ENCODE data around the gene ZNF148. TPM values are rescaled to one million over a fixed set of nuclear protein-coding genes. Genes with fewer than 3 reads are reported as not detected.

The ZNF148 gene
- total RNA-seq, 1 experiment from 2014 or later, result 24.8 TPM

- Mint-ChIP-seq H3K27me3 (ENCODE audit: low read depth) (no peaks in the 10 kb centered on the region), H3K27ac (no peak overlapping the region), H3K4me3 (no peak overlapping the region), H3K36me3 (ENCODE audit: insufficient read depth in 1 of 3, low read depth in 3 of 3) (no peaks in the 10 kb centered on the region), H3K4me1 (no peaks in the 10 kb centered on the region), H3K9me3 (no peaks in the 10 kb centered on the region)
- Histone ChIP-seq H3K18ac (ENCODE audit: insufficient read length, low read depth, low read length) (no peak overlapping the region), H3K14ac (ENCODE audit: insufficient read depth, low read length) (no peak overlapping the region), H3K9ac (ENCODE audit: extremely low read depth, insufficient read length, low read length) (no peak overlapping the region), H3K27ac (ENCODE audit: insufficient read length, low read depth, low read length) (no peak overlapping the region), H2BK20ac (ENCODE audit: low read depth, low read length, poor library complexity, severe bottlenecking) (no peak overlapping the region), H4K20me1 (ENCODE audit: control insufficient read depth, insufficient read depth, insufficient read length) (no peaks in the 10 kb centered on the region), H3T11ph (ENCODE audit: low read length) (no peak overlapping the region), H3K4ac (ENCODE audit: low read depth, low read length) (no peak overlapping the region), H3K56ac (ENCODE audit: insufficient read length, low read depth, low read length) (no peak overlapping the region), H3K23me2 (ENCODE audit: insufficient read length, low read depth, low read length, poor library complexity, severe bottlenecking) (no peaks in the 10 kb centered on the region), H2BK12ac (ENCODE audit: insufficient read length, low read depth, low read length) (no peak overlapping the region), H3K79me2 (ENCODE audit: insufficient read depth, low read length) (no peaks in the 10 kb centered on the region), H2BK120ac (ENCODE audit: low read depth, low read length, poor library complexity, severe bottlenecking) (no peak overlapping the region), H3K9me3 (ENCODE audit: control insufficient read depth, low read depth, low read length) (no peaks in the 10 kb centered on the region), H2BK5ac (ENCODE audit: insufficient read length, low read length) (no peak overlapping the region), H2AFZ (ENCODE audit: low read length) (no peak overlapping the region), H3K4me1 (ENCODE audit: insufficient read depth, low read length) (no peaks in the 10 kb centered on the region), H2BK15ac (ENCODE audit: low read depth, low read length) (no peak overlapping the region), H3K79me1 (ENCODE audit: insufficient read depth, low read depth, low read length, poor library complexity, severe bottlenecking) (no peaks in the 10 kb centered on the region), H3K4me2 (ENCODE audit: insufficient read depth, insufficient read length, low read length) (no peak overlapping the region), H4K5ac (ENCODE audit: insufficient read length, low read depth, low read length) (no peak overlapping the region), H3K27me3 (ENCODE audit: insufficient read depth, low read length) (no peaks in the 10 kb centered on the region), H3K23ac (ENCODE audit: insufficient read length, low read depth, low read length) (no peak overlapping the region), H4K91ac (ENCODE audit: insufficient read length, low read depth, low read length) (no peak overlapping the region), H4K8ac (replicated peaks; ENCODE audit: insufficient read length, low read depth, low read length) (no peak overlapping the region), H2AK5ac (ENCODE audit: insufficient read length, low read length) (no peak overlapping the region)
- TF ChIP-seq, protein P1, sequence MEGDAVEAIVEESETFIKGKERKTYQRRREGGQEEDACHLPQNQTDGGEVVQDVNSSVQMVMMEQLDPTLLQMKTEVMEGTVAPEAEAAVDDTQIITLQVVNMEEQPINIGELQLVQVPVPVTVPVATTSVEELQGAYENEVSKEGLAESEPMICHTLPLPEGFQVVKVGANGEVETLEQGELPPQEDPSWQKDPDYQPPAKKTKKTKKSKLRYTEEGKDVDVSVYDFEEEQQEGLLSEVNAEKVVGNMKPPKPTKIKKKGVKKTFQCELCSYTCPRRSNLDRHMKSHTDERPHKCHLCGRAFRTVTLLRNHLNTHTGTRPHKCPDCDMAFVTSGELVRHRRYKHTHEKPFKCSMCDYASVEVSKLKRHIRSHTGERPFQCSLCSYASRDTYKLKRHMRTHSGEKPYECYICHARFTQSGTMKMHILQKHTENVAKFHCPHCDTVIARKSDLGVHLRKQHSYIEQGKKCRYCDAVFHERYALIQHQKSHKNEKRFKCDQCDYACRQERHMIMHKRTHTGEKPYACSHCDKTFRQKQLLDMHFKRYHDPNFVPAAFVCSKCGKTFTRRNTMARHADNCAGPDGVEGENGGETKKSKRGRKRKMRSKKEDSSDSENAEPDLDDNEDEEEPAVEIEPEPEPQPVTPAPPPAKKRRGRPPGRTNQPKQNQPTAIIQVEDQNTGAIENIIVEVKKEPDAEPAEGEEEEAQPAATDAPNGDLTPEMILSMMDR (conservative IDR thresholded peaks at IDR 0.05), result no peak
- DNase-seq, result no peak
These were observed 80.7 kb downstream of the ZNF148 start for GRCh38 chr3:125294411-125294810.

Measured in H9 (cell line).